Type B pancreatic cell (in vitro differentiated cells): ENCODE data around the gene SMIM33. TPM values are rescaled to one million over a fixed set of nuclear protein-coding genes. Genes with fewer than 3 reads are reported as not detected.

ENCODE experiments used
- DNase-seq: peaks from one replicate; pipeline ENCODE4 v3.0.0; 2021; ENCODE audit warnings: mixed read lengths; ENCODE audit not compliant: unreplicated experiment; ENCODE audit errors: extremely low spot score
- H3K27ac Mint-ChIP-seq: 2 replicates; pipeline ENCODE4 v1.8.0; 2021; ENCODE audit warnings: mild to moderate bottlenecking, mixed read lengths
- H3K27me3 Mint-ChIP-seq: 2 replicates; pipeline ENCODE4 v1.8.0; 2021; ENCODE audit warnings: mixed read lengths
- H3K36me3 Mint-ChIP-seq: 2 replicates; pipeline ENCODE4 v1.8.0; 2021; ENCODE audit warnings: mixed read lengths
- H3K4me1 Mint-ChIP-seq: one replicate; pipeline ENCODE4 v1.8.0; 2021; ENCODE audit warnings: mixed read lengths; ENCODE audit not compliant: unreplicated experiment
- H3K4me3 Mint-ChIP-seq: 2 replicates; pipeline ENCODE4 v1.8.0; 2021; ENCODE audit warnings: mild to moderate bottlenecking, mixed read lengths
- H3K9me3 Mint-ChIP-seq: 2 replicates; pipeline ENCODE4 v1.8.0; 2021; ENCODE audit warnings: mixed read lengths
- CTCF ChIP-seq: fragments of 200-600 bp; sonication (generic); conservative IDR thresholded peaks from 2 replicates; pipeline ENCODE4 v1.5.0; 2021; ENCODE audit warnings: antibody characterized with exemption, mild to moderate bottlenecking
- total RNA-seq: library from RNA; stranded (reverse); gene quantifications from 2 replicates; pipeline ENCODE4 v1.2.1, GENCODE V29; 2021; ENCODE audit warnings: low replicate concordance

SMIM33 gene
- total RNA-seq, 1 donor from 2014 or later, result not detected

- H3K27me3 Mint-ChIP-seq, result peaks cover 15% of the 10 kb centered on the region
- no peak for TF ChIP-seq CTCF
- H3K4me1 Mint-ChIP-seq, result peaks cover 7% of the 10 kb centered on the region
- H3K27ac Mint-ChIP-seq, result no peak overlapping the region
- no peaks in the 10 kb centered on the region for H3K36me3 Mint-ChIP-seq
- no peaks in the 10 kb centered on the region for H3K9me3 Mint-ChIP-seq
- DNase-seq, result no peak
- H3K4me3 Mint-ChIP-seq, result no peak overlapping the region
Observed at GRCh38 chr5:139445325-139446170, 25.3 kb upstream of the SMIM33 start.

GRCh38 chr5:139446956-139447779 is 23.6 kb upstream of the SMIM33 start:
- H3K36me3 Mint-ChIP-seq, result no peaks in the 10 kb centered on the region
- H3K4me1 Mint-ChIP-seq, result peaks cover 7% of the 10 kb centered on the region
- no peak overlapping the region for H3K4me3 Mint-ChIP-seq
- no peak for TF ChIP-seq CTCF
- no peaks in the 10 kb centered on the region for H3K9me3 Mint-ChIP-seq
- peaks cover 10% of the 10 kb centered on the region for H3K27me3 Mint-ChIP-seq
- no peak for DNase-seq
- H3K27ac Mint-ChIP-seq, result no peak overlapping the region

- Mint-ChIP-seq H3K9me3 (no peaks in the 10 kb centered on the region), H3K36me3 (no peaks in the 10 kb centered on the region), H3K27me3 (peaks cover 5% of the 10 kb centered on the region), H3K4me1 (no peaks in the 10 kb centered on the region), H3K4me3 (no peak overlapping the region), H3K27ac (no peak overlapping the region)
- no peak for TF ChIP-seq CTCF
- DNase-seq, result no peak
Observed at GRCh38 chr5:139451176-139451575, 19.6 kb upstream of the SMIM33 start.

GRCh38 chr5:139451878-139452660 is 18.7 kb upstream of the SMIM33 start:
- no peak for DNase-seq
- Mint-ChIP-seq H3K27me3 (peaks cover 5% of the 10 kb centered on the region), H3K27ac (no peak overlapping the region), H3K36me3 (no peaks in the 10 kb centered on the region), H3K4me1 (no peaks in the 10 kb centered on the region), H3K9me3 (no peaks in the 10 kb centered on the region), H3K4me3 (no peak overlapping the region)
- TF ChIP-seq CTCF, result no peak
